GM23248 (cell line): ENCODE results near the gene ECT2. TPM values are rescaled to one million over a fixed set of nuclear protein-coding genes. Genes with fewer than 3 reads are reported as not detected.

Source experiments
- DNase-seq: peaks from one replicate; pipeline ENCODE4 v3.0.0-alpha.2; 2015
- H2AFZ ChIP-seq: fragments of 200-600 bp; sonication (generic); 2 replicates; pipeline ENCODE4 v1.6.1; 2016; ENCODE audit warnings: antibody characterized with exemption
- H3F3A ChIP-seq: fragments of 200-600 bp; sonication (generic); 2 replicates; pipeline ENCODE4 v1.6.1; 2016; ENCODE audit warnings: mild to moderate bottlenecking, antibody characterized with exemption, mixed run types; ENCODE audit not compliant: insufficient read depth
- H3K27ac ChIP-seq: fragments of 200-600 bp; sonication (generic); 2 replicates; pipeline ENCODE4 v1.5.1; 2016; ENCODE audit warnings: mild to moderate bottlenecking
- H3K27me3 ChIP-seq: fragments of 200-600 bp; sonication (generic); replicated peaks from 2 replicates; pipeline ENCODE4 v1.6.1; 2016; ENCODE audit warnings: mild to moderate bottlenecking; ENCODE audit not compliant: insufficient read depth
- H3K36me3 ChIP-seq: fragments of 200-600 bp; sonication (generic); 2 replicates; pipeline ENCODE4 v1.6.1; 2016; ENCODE audit warnings: low read depth, mild to moderate bottlenecking
- H3K4me1 ChIP-seq: fragments of 200-600 bp; sonication (generic); 2 replicates; pipeline ENCODE4 v1.6.1; 2016; ENCODE audit warnings: mild to moderate bottlenecking; ENCODE audit not compliant: insufficient read depth
- H3K4me2 ChIP-seq: fragments of 200-600 bp; sonication (generic); one replicate; pipeline ENCODE4 v1.6.1; 2016; ENCODE audit warnings: mild to moderate bottlenecking; ENCODE audit not compliant: unreplicated experiment
- H3K4me3 ChIP-seq: fragments of 200-600 bp; sonication (generic); 2 replicates; pipeline ENCODE4 v1.5.1; 2016; ENCODE audit warnings: mild to moderate bottlenecking
- H3K79me2 ChIP-seq: fragments of 200-600 bp; sonication (generic); 2 replicates; pipeline ENCODE4 v1.6.1; 2016; ENCODE audit warnings: mild to moderate bottlenecking; ENCODE audit not compliant: insufficient read depth
- H3K9ac ChIP-seq: fragments of 200-600 bp; sonication (generic); 2 replicates; pipeline ENCODE4 v1.6.1; 2016; ENCODE audit warnings: mild to moderate bottlenecking
- H3K9me2 ChIP-seq: fragments of 200-600 bp; sonication (generic); 2 replicates; pipeline ENCODE4 v1.6.1; 2016; ENCODE audit warnings: mixed run types, mild to moderate bottlenecking, moderate library complexity; ENCODE audit not compliant: insufficient read depth
- H3K9me3 ChIP-seq: fragments of 200-600 bp; sonication (generic); one replicate; pipeline ENCODE4 v1.6.1; 2017; ENCODE audit warnings: low read depth
- H4K20me1 ChIP-seq: fragments of 200-600 bp; sonication (generic); 2 replicates; pipeline ENCODE4 v1.6.0; 2016; ENCODE audit not compliant: insufficient read depth
- EZH2 ChIP-seq: fragments of 200-600 bp; sonication (generic); IDR thresholded peaks from 2 replicates; pipeline ENCODE4 v1.6.1; 2018; ENCODE audit warnings: antibody characterized with exemption, mild to moderate bottlenecking; ENCODE audit not compliant: insufficient read depth, poor library complexity, severe bottlenecking
- EZH2phosphoT487 ChIP-seq: fragments of 200-600 bp; sonication (generic); IDR thresholded peaks from 2 replicates; pipeline ENCODE4 v1.6.1; 2018; ENCODE audit warnings: antibody characterized with exemption, moderate library complexity, mild to moderate bottlenecking, low read depth; ENCODE audit not compliant: insufficient read depth
- WGBS, 2 experiments: methylation state at CpG; one replicate each; pipeline ENCODE4 v1.1.6; 2015 to 2017; ENCODE audit warnings: low lambda C conversion rate in 2 of 2, low coverage in 1 of 2; ENCODE audit errors: missing lambda C conversion rate in 2 of 2; 5-methylcytosine and 5-hydroxymethylcytosine counted together
- in situ Hi-C: fragments of 300-500 bp; cut with MboI; formaldehyde crosslinking; loops from 2 replicates; pipeline ENCODE4 v1.15.0; 2020
- polyA plus RNA-seq: library from polyadenylated mRNA; unstranded; fragments of >200 nt; fragmentation: Nextera tagmentation; extraction: Ambion mirVana; gene quantifications from 2 replicates; pipeline ENCODE4 v1.2.1, GENCODE V29; 2016
- total RNA-seq: library from RNA; depleted of rRNA; stranded (reverse); fragments of >200 nt; shearing (Covaris generic); gene quantifications from 2 replicates; pipeline ENCODE4 v1.2.3, GENCODE V29; 2014

ECT2 gene
- total and polyA plus RNA-seq, 2 experiments from 2014 or later = 22.7 to 28.3 TPM

GRCh38 chr3:172799246-172799645, 48.7 kb downstream of the ECT2 start:
- H3K4me3 ChIP-seq = no peak overlapping the region
- H3K9ac ChIP-seq = no peak overlapping the region
- no peaks in the 10 kb centered on the region for H3K27me3 ChIP-seq
- H3K27ac ChIP-seq = no peak overlapping the region
- in situ Hi-C loops = no loop called here
- no peak overlapping the region for H2AFZ ChIP-seq
- H3K36me3 ChIP-seq = peaks cover 16% of the 10 kb centered on the region
- no peaks in the 10 kb centered on the region for H3K9me2 ChIP-seq
- no peaks in the 10 kb centered on the region for H3K79me2 ChIP-seq
- H3K4me2 ChIP-seq = no peak overlapping the region
- no peaks in the 10 kb centered on the region for H4K20me1 ChIP-seq
- H3K4me1 ChIP-seq = no peaks in the 10 kb centered on the region
- H3K9me3 ChIP-seq = no peaks in the 10 kb centered on the region
- H3F3A ChIP-seq = no peaks in the 10 kb centered on the region
- WGBS, 2 experiments = 94 to 100% methylated on average over 1 of the region's 1 CpG
- no peak for DNase-seq
- TF ChIP-seq EZH2 = no peak
- no peak for TF ChIP-seq EZH2phosphoT487

- Histone ChIP-seq H3K9me3 (no peaks in the 10 kb centered on the region), H3K4me3 (no peak overlapping the region), H4K20me1 (no peaks in the 10 kb centered on the region), H3K9ac (no peak overlapping the region), H3K4me2 (no peak overlapping the region), H3K27me3 (no peaks in the 10 kb centered on the region), H3K36me3 (peaks cover 20% of the 10 kb centered on the region), H3K4me1 (no peaks in the 10 kb centered on the region), H3F3A (no peaks in the 10 kb centered on the region), H3K79me2 (no peaks in the 10 kb centered on the region), H3K27ac (no peak overlapping the region), H3K9me2 (no peaks in the 10 kb centered on the region), H2AFZ (no peak overlapping the region)
- 98 to 100% methylated on average over 2 of the region's 2 CpGs for WGBS, 2 experiments
- TF ChIP-seq EZH2 (no peak), EZH2phosphoT487 (no peak)
- in situ Hi-C loops = no loop called here
- peak; percentile 32 for DNase-seq
Observed at GRCh38 chr3:172800156-172800555, 49.6 kb downstream of the ECT2 start.

DNA sequence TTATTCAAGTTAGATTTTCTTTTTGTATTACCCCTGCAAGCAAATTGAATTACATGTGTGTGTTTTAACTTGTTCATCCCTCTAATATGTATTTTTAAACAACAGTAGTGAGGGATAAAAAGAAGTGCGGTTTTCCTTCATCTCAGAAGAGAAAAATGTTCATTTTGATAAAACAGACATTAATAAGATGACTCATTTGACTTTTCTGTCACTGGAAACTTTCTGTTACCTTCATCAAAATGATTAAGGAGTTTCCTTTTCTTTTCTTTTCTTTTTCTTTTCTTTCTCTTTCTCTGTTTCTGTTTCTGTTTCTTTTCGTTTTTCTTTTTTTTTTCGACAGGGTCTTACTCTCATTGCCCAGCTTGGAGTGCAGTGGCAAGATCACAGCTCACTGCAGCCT, 53.0 kb downstream of the ECT2 start:
- H3K9me2 ChIP-seq = no peaks in the 10 kb centered on the region
- 90 to 95% methylated on average over 3 of the region's 3 CpGs for WGBS, 2 experiments
- DNase-seq = no peak
- H3K36me3 ChIP-seq = peaks cover 25% of the 10 kb centered on the region
- no peak for TF ChIP-seq EZH2
- TF ChIP-seq EZH2phosphoT487 = no peak
- no peaks in the 10 kb centered on the region for H3K9me3 ChIP-seq
- H3F3A ChIP-seq = no peaks in the 10 kb centered on the region
- no peak overlapping the region for H3K4me2 ChIP-seq
- in situ Hi-C loops = no loop called here
- H4K20me1 ChIP-seq = no peaks in the 10 kb centered on the region
- no peak overlapping the region for H2AFZ ChIP-seq
- no peak overlapping the region for H3K9ac ChIP-seq
- H3K27me3 ChIP-seq = no peaks in the 10 kb centered on the region
- H3K4me1 ChIP-seq = no peaks in the 10 kb centered on the region
- no peak overlapping the region for H3K27ac ChIP-seq
- no peaks in the 10 kb centered on the region for H3K79me2 ChIP-seq
- no peak overlapping the region for H3K4me3 ChIP-seq

GRCh38 chr3:172804323-172804722, 53.8 kb downstream of the ECT2 start:
- Histone ChIP-seq H2AFZ (no peak overlapping the region), H3K27me3 (no peaks in the 10 kb centered on the region), H3K9me2 (no peaks in the 10 kb centered on the region), H3K4me1 (no peaks in the 10 kb centered on the region), H3K9me3 (no peaks in the 10 kb centered on the region), H3K27ac (no peak overlapping the region), H3K4me3 (no peak overlapping the region), H3K9ac (no peak overlapping the region), H3F3A (no peaks in the 10 kb centered on the region), H4K20me1 (no peaks in the 10 kb centered on the region), H3K4me2 (no peak overlapping the region), H3K79me2 (no peaks in the 10 kb centered on the region), H3K36me3 (peaks cover 25% of the 10 kb centered on the region)
- no peak for DNase-seq
- in situ Hi-C loops = no loop called here
- WGBS, 2 experiments = 97% methylated on average over 1 of the region's 1 CpG
- no peak for TF ChIP-seq EZH2phosphoT487
- no peak for TF ChIP-seq EZH2

GRCh38 chr3:172808969-172809546, 58.5 kb downstream of the ECT2 start:
- no peaks in the 10 kb centered on the region for H3K79me2 ChIP-seq
- no peaks in the 10 kb centered on the region for H3K4me1 ChIP-seq
- WGBS, 2 experiments = 53% methylated on average over 4 of the region's 4 CpGs
- no peaks in the 10 kb centered on the region for H3K27me3 ChIP-seq
- in situ Hi-C loops = no loop called here
- H3K27ac ChIP-seq = no peak overlapping the region
- H3F3A ChIP-seq = no peaks in the 10 kb centered on the region
- no peaks in the 10 kb centered on the region for H3K9me2 ChIP-seq
- TF ChIP-seq EZH2 (no peak), EZH2phosphoT487 (no peak)
- no peak overlapping the region for H3K9ac ChIP-seq
- H4K20me1 ChIP-seq = no peaks in the 10 kb centered on the region
- H2AFZ ChIP-seq = no peak overlapping the region
- peak; percentile 63 for DNase-seq
- no peaks in the 10 kb centered on the region for H3K9me3 ChIP-seq
- peaks cover 15% of the 10 kb centered on the region for H3K36me3 ChIP-seq
- no peak overlapping the region for H3K4me3 ChIP-seq
- no peak overlapping the region for H3K4me2 ChIP-seq
